GM23338 (cell line): Measurements from ENCODE around the gene GALE. TPM values are rescaled to one million over a fixed set of nuclear protein-coding genes. Genes with fewer than 3 reads are reported as not detected.

Experiments
- ATAC-seq: fragments of 200-7000 bp; cut with Tn5 transposase; 3 replicates; pipeline ENCODE4 v1.9.1; 2020
- DNase-seq: peaks from one replicate; pipeline ENCODE4 v3.0.0-alpha.2; 2015; ENCODE audit warnings: low spot score
- H2AFZ ChIP-seq: fragments of 200-600 bp; sonication (generic); 2 replicates; pipeline ENCODE4 v1.8.0; 2016; ENCODE audit warnings: antibody characterized with exemption, mild to moderate bottlenecking, moderate library complexity
- H3F3A ChIP-seq: fragments of 200-600 bp; sonication (generic); replicated peaks from 2 replicates; pipeline ENCODE4 v1.8.0; 2017; ENCODE audit warnings: antibody characterized with exemption, mixed run types, low read depth
- H3K27ac ChIP-seq: fragments of 200-600 bp; sonication (generic); 2 replicates; pipeline ENCODE4 v1.6.1; 2016; ENCODE audit warnings: low read depth
- H3K27me3 ChIP-seq: fragments of 200-600 bp; sonication (generic); 2 replicates; pipeline ENCODE4 v1.8.0; 2016; ENCODE audit warnings: mild to moderate bottlenecking, mixed run types, moderate library complexity; ENCODE audit not compliant: insufficient read depth
- H3K36me3 ChIP-seq: fragments of 200-600 bp; sonication (generic); 2 replicates; pipeline ENCODE4 v1.8.0; 2016; ENCODE audit warnings: mild to moderate bottlenecking; ENCODE audit not compliant: insufficient read depth
- H3K4me1 ChIP-seq: fragments of 200-600 bp; sonication (generic); 2 replicates; pipeline ENCODE4 v1.8.0; 2016; ENCODE audit warnings: mild to moderate bottlenecking, moderate library complexity; ENCODE audit not compliant: insufficient read depth
- H3K4me2 ChIP-seq: fragments of 200-600 bp; sonication (generic); 2 replicates; pipeline ENCODE4 v1.7.1; 2017; ENCODE audit warnings: mixed run types
- H3K4me3 ChIP-seq: fragments of 200-600 bp; sonication (generic); 2 replicates; pipeline ENCODE4 v1.6.1; 2016; ENCODE audit warnings: mixed run types
- H3K79me2 ChIP-seq: fragments of 200-600 bp; sonication (generic); replicated peaks from 2 replicates; pipeline ENCODE4 v1.8.0; 2017; ENCODE audit warnings: mild to moderate bottlenecking; ENCODE audit not compliant: insufficient read depth
- H3K9me2 ChIP-seq: fragments of 200-600 bp; sonication (generic); 2 replicates; pipeline ENCODE4 v1.8.0; 2017; ENCODE audit not compliant: insufficient read depth
- H4K20me1 ChIP-seq: fragments of 200-600 bp; sonication (generic); replicated peaks from 2 replicates; pipeline ENCODE4 v1.8.0; 2017; ENCODE audit warnings: mild to moderate bottlenecking; ENCODE audit not compliant: insufficient read depth
- H3K27ac Mint-ChIP-seq: 2 replicates; pipeline ENCODE4 v1.8.0; 2020; ENCODE audit warnings: inconsistent platforms, mild to moderate bottlenecking, moderate library complexity, mixed read lengths
- H3K27me3 Mint-ChIP-seq: 3 replicates; pipeline ENCODE4 v1.8.0; 2022; ENCODE audit warnings: low read depth, mild to moderate bottlenecking, moderate library complexity, mixed read lengths, inconsistent platforms; ENCODE audit not compliant: insufficient read depth, poor library complexity
- H3K36me3 Mint-ChIP-seq: 3 replicates; pipeline ENCODE4 v1.8.0; 2021; ENCODE audit warnings: low read depth, mild to moderate bottlenecking, inconsistent platforms, moderate library complexity, mixed read lengths
- H3K4me1 Mint-ChIP-seq: 3 replicates; pipeline ENCODE4 v1.8.0; 2020; ENCODE audit warnings: mild to moderate bottlenecking, inconsistent platforms, mixed read lengths
- H3K4me3 Mint-ChIP-seq: 3 replicates; pipeline ENCODE4 v1.8.0; 2021; ENCODE audit warnings: moderate library complexity, mild to moderate bottlenecking, inconsistent platforms, mixed read lengths
- H3K9me3 Mint-ChIP-seq: 3 replicates; pipeline ENCODE4 v1.8.0; 2020; ENCODE audit warnings: moderate library complexity, mild to moderate bottlenecking, inconsistent platforms, mixed read lengths
- CREB1 ChIP-seq: fragments of 250-450 bp; sonication (Bioruptor Pico); IDR thresholded peaks from 2 replicates; pipeline ENCODE4 v1.5.0; 2020; ENCODE audit warnings: low read depth, mild to moderate bottlenecking, moderate library complexity
- CTCF ChIP-seq, 2 experiments: fragments of 200-600 bp in 1 of 2; sonication (generic) in 1 of 2; conservative IDR thresholded peaks; 2 replicates each; pipeline versions ENCODE4 v1.5.1 to v1.6.1; 2016 to 2017; ENCODE audit warnings: antibody characterized with exemption in 2 of 2, low read depth in 2 of 2, mild to moderate bottlenecking in 2 of 2, moderate library complexity in 1 of 2
- ETS1 ChIP-seq: IDR thresholded peaks from 2 replicates; pipeline ENCODE4 v1.6.1; 2016; ENCODE audit warnings: antibody characterized with exemption
- EZH2 ChIP-seq: fragments of 200-600 bp; sonication (generic); IDR thresholded peaks from one replicate; pipeline ENCODE4 v1.8.0; 2017; ENCODE audit warnings: antibody characterized with exemption, mild to moderate bottlenecking, low read depth; ENCODE audit not compliant: unreplicated experiment
- EZH2phosphoT487 ChIP-seq: fragments of 200-600 bp; sonication (generic); IDR thresholded peaks from one replicate; pipeline ENCODE4 v1.8.1; 2018; ENCODE audit warnings: antibody characterized with exemption; ENCODE audit not compliant: unreplicated experiment
- NANOG ChIP-seq: IDR thresholded peaks from 2 replicates; pipeline ENCODE4 v1.6.1; 2016; ENCODE audit warnings: antibody characterized with exemption, borderline replicate concordance
- REST ChIP-seq: IDR thresholded peaks from one replicate; pipeline ENCODE4 v1.6.1; 2018; ENCODE audit warnings: antibody characterized with exemption; ENCODE audit not compliant: unreplicated experiment
- STAT1 ChIP-seq: IDR thresholded peaks from one replicate; pipeline ENCODE4 v1.6.1; 2016; ENCODE audit warnings: antibody characterized with exemption; ENCODE audit not compliant: unreplicated experiment
- ZNF114 ChIP-seq: fragments of 250-450 bp; sonication (Bioruptor Pico); IDR thresholded peaks from 2 replicates; pipeline ENCODE4 v1.5.0; 2020; ENCODE audit warnings: mild to moderate bottlenecking, moderate library complexity
- ZNF331 ChIP-seq: fragments of 250-450 bp; sonication (Bioruptor Pico); IDR thresholded peaks from 2 replicates; pipeline ENCODE4 v1.5.0; 2020; ENCODE audit warnings: low read depth, mild to moderate bottlenecking, moderate library complexity
- polyA plus RNA-seq: library from polyadenylated mRNA; unstranded; fragments of >200 nt; fragmentation: Nextera tagmentation; extraction: Ambion mirVana; gene quantifications from 2 replicates; pipeline ENCODE4 v1.2.1, GENCODE V29; 2016
- total RNA-seq: library from RNA; depleted of rRNA; stranded (reverse); fragments of >200 nt; shearing (Covaris generic); gene quantifications from 2 replicates; pipeline ENCODE4 v1.2.3, GENCODE V29; 2014
- TF ChIP-seq, protein P1 (sequence below): fragments of 250-450 bp; sonication (Bioruptor Pico); IDR thresholded peaks from 2 replicates; pipeline ENCODE4 v1.5.0; 2020; ENCODE audit warnings: mild to moderate bottlenecking, moderate library complexity

Gene GALE
- total and polyA plus RNA-seq, 2 experiments from 2014 or later, result 28.1 to 31.7 TPM

- Histone ChIP-seq H3K4me3 (no peak overlapping the region), H3K4me2 (no peak overlapping the region), H3K79me2 (peaks cover 21% of the 10 kb centered on the region), H3K27ac (no peak overlapping the region), H3K36me3 (peaks cover 19% of the 10 kb centered on the region), H3K27me3 (no peaks in the 10 kb centered on the region), H3K9me2 (no peaks in the 10 kb centered on the region), H3F3A (0 out of 2 replicates have a peak, but pooled peaks cover 16% of the 10 kb centered on the region), H3K4me1 (peaks cover 7% of the 10 kb centered on the region; the same call in 1 of the 2 replicates), H4K20me1 (peaks cover 2% of the 10 kb centered on the region; the same call in 1 of the 2 replicates), H2AFZ (no peak overlapping the region)
- Mint-ChIP-seq H3K9me3 (no peaks in the 10 kb centered on the region), H3K4me3 (no peak overlapping the region), H3K36me3 (peaks cover 44% of the 10 kb centered on the region), H3K27ac (no peak overlapping the region), H3K27me3 (peaks cover 13% of the 10 kb centered on the region), H3K4me1 (peaks cover 13% of the 10 kb centered on the region; the same call in 2 of the 3 replicates)
- ATAC-seq (no peak), DNase-seq (no peak)
- TF ChIP-seq NANOG, result no peak
- TF ChIP-seq STAT1, result no peak
- TF ChIP-seq CTCF (conservative IDR thresholded peaks at IDR 0.05; ENCODE audit: low read depth in 2 of 2), result no peak
- no peak for TF ChIP-seq EZH2
- TF ChIP-seq ETS1, result no peak
- no peak for TF ChIP-seq ZNF331 (CRISPR knock-in tag)
- no peak for TF ChIP-seq REST
- TF ChIP-seq EZH2phosphoT487, result no peak
- no peak for TF ChIP-seq CREB1 (CRISPR knock-in tag)
- TF ChIP-seq ZNF114 (CRISPR knock-in tag), result no peak
- TF ChIP-seq, protein P1, sequence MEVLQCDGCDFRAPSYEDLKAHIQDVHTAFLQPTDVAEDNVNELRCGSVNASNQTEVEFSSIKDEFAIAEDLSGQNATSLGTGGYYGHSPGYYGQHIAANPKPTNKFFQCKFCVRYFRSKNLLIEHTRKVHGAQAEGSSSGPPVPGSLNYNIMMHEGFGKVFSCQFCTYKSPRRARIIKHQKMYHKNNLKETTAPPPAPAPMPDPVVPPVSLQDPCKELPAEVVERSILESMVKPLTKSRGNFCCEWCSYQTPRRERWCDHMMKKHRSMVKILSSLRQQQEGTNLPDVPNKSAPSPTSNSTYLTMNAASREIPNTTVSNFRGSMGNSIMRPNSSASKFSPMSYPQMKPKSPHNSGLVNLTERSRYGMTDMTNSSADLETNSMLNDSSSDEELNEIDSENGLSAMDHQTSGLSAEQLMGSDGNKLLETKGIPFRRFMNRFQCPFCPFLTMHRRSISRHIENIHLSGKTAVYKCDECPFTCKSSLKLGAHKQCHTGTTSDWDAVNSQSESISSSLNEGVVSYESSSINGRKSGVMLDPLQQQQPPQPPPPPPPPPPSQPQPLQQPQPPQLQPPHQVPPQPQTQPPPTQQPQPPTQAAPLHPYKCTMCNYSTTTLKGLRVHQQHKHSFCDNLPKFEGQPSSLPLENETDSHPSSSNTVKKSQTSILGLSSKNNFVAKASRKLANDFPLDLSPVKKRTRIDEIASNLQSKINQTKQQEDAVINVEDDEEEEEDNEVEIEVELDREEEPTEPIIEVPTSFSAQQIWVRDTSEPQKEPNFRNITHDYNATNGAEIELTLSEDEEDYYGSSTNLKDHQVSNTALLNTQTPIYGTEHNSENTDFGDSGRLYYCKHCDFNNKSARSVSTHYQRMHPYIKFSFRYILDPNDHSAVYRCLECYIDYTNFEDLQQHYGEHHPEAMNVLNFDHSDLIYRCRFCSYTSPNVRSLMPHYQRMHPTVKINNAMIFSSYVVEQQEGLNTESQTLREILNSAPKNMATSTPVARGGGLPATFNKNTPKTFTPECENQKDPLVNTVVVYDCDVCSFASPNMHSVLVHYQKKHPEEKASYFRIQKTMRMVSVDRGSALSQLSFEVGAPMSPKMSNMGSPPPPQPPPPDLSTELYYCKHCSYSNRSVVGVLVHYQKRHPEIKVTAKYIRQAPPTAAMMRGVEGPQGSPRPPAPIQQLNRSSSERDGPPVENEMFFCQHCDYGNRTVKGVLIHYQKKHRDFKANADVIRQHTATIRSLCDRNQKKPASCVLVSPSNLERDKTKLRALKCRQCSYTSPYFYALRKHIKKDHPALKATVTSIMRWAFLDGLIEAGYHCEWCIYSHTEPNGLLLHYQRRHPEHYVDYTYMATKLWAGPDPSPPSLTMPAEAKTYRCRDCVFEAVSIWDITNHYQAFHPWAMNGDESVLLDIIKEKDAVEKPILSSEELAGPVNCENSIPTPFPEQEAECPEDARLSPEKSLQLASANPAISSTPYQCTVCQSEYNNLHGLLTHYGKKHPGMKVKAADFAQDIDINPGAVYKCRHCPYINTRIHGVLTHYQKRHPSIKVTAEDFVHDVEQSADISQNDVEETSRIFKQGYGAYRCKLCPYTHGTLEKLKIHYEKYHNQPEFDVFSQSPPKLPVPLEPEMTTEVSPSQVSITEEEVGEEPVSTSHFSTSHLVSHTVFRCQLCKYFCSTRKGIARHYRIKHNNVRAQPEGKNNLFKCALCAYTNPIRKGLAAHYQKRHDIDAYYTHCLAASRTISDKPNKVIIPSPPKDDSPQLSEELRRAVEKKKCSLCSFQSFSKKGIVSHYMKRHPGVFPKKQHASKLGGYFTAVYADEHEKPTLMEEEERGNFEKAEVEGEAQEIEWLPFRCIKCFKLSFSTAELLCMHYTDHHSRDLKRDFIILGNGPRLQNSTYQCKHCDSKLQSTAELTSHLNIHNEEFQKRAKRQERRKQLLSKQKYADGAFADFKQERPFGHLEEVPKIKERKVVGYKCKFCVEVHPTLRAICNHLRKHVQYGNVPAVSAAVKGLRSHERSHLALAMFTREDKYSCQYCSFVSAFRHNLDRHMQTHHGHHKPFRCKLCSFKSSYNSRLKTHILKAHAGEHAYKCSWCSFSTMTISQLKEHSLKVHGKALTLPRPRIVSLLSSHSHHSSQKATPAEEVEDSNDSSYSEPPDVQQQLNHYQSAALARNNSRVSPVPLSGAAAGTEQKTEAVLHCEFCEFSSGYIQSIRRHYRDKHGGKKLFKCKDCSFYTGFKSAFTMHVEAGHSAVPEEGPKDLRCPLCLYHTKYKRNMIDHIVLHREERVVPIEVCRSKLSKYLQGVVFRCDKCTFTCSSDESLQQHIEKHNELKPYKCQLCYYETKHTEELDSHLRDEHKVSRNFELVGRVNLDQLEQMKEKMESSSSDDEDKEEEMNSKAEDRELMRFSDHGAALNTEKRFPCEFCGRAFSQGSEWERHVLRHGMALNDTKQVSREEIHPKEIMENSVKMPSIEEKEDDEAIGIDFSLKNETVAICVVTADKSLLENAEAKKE, result no peak
Observed at GRCh38 chr1:23788695-23789094, 11.9 kb downstream of the GALE start.
